Hematopoietic multipotent progenitor cell treated with erythropoietin and hydrocortisone succinate and interleukin-3 and kit ligand, for 17 days (in vitro differentiated cells): ENCODE measurements around the gene FUOM.
"Not testable (repeated sequence)": the region's sequence is repeated elsewhere in the genome, so short reads cannot be mapped to it uniquely, and the experiment has no call there.

Source experiments
- DNase-seq: peaks from one replicate; pipeline ENCODE4 v3.0.0-alpha.2; 2015; ENCODE audit warnings: low spot score

Gene FUOM

DNA sequence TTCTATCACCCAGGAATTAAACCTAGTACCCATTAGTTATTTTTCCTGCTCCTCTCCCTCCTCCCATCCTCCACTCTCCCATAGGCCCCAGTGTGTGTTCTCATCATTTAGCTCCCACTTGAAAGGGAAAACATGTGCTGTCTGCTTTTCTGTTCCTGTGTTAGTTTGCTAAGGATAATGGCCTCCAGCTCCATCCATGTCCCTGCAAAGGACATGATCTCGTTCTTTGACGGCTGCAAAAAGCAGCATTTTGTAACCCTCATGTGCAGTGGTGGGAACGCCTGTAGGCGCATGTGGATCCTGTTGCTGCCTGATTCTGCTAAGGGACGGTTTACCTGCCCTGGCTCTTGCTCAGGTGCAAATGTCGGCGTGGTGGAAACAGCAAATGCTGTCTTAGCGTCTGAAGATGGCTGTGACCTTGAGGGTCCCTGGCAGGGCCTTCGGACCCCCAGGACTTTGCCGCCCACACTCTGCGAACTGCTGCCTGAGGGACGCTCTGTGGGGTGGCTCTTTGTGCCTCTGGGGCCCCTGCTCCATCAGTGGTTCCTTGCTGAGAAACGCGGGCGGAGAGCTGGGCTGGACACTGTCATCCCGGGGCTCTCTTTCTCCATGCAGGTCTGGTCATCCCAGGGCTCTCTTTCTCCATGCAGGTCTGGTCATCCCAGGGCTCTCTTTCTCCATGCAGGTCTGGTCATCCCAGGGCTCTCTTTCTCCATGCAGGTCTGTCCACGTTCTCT lies 30.6 kb upstream of the FUOM start:
- no peak for DNase-seq

DNA sequence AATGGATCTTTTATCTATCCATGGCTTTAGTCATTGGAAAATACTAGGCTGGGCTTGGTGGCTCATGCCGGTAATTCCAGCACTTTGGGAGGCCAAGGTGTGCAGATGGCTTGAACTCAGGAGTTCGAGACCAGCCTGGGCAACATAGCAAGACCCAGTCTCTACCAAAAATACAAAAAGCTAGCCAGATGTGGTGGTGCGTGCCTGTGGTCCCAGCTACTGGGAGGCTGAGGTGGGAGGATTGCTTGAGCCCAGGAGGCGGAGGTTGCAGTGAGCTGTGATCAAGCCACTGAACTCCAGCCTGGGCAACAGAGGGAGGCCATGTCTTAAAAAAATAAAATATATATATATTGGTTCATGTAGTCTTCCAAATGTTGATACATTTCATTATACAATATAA lies 29.1 kb upstream of the FUOM start:
- not testable (repeated sequence) for DNase-seq

GRCh38 chr10:133385214-133385613 lies 27.4 kb upstream of the FUOM start:
- no peak for DNase-seq

- no peak for DNase-seq
Measured at GRCh38 chr10:133384071-133384470, 26.3 kb upstream of the FUOM start.

DNA sequence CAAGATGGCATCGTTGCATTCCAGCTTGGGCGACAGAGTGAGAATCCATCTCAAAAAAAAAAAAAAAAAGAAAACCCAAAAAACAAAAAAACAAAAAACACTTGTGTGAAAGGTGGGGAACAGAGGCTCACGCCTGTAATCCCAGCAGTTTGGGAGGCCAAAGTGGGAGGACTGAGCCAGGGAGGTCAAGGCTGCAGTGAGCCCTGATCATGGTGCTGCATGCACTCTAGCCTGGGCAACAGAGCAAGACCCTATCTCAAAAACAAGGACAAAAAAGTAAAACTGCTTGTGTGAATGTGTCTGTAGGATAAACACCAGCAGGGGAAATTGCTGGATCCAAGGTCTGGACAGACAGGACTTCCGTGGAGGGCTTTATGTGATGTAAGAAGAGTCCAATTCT lies 25.7 kb upstream of the FUOM start:
- DNase-seq: no peak

GRCh38 chr10:133381036-133381435 lies 23.2 kb upstream of the FUOM start:
- DNase-seq: no peak

DNA sequence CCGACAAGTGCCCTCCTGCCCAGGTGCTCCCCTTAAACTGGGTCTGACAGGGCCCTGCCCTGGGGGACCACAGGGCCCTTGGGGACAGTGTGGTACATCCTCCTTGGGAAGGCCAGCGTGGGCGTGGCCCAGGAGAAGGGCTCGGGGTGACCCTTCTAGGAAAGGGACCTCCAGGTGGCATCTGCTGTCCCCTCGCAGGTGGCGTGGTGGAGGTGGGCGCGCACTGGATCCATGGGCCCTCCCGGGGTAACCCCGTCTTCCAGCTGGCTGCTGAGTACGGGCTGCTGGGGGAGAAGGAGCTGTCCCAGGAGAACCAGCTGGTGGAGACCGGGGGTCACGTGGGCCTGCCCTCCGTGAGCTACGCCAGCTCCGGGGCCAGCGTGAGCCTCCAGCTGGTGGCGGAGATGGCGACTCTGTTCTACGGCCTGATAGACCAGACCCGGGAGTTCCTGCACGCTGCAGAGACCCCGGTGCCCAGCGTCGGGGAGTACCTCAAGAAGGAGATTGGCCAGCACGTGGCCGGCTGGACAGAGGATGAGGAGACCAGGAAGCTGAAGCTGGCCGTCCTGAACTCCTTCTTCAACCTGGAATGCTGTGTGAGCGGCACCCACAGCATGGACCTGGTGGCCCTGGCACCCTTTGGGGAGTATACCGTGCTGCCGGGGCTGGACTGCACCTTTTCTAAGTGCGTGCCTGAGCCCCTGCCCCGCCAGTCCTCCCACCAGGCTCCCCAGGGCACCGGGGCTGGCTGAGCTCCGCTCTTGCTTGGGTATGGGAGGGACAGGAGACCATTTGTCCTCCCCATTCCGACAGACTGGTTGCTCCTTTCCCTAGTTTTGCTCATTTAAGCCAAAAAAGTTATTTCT lies 22.2 kb upstream of the FUOM start:
- no peak for DNase-seq

DNA sequence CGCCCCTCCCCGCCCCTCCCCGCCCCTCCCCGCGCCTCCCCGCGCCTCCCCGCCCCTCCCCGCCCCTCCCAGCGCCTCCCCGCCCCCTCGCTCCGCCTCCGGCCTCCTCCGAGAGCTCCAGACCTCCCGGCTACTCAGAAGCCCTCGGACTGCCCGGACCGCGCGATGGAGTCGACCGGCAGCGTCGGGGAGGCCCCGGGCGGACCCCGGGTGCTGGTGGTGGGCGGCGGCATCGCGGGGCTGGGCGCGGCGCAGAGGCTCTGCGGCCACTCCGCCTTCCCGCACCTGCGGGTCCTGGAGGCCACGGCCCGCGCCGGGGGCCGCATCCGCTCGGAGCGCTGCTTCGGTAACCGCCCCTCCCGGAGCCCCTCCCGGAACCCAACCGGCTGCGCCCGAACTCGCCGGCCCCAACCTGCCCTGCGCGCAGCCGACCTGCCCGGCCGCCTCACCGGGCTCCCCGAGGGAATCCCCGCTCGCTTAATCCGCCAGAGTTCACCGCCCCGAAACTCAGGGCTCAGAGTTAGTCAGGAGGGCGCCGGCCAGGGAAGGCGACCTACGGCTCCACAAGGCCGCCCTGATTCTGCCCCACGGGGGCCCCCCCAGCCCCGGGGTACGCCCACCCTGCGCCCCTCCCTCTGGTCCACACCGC lies 21.5 kb upstream of the FUOM start, which contains the start of gene PAOX:
TSS of gene PAOX (plus strand) at position 111 of the 649 bp plus-strand sequence. CDS start at position 166, 55 bp downstream.
- peak; percentile 38 for DNase-seq

DNA sequence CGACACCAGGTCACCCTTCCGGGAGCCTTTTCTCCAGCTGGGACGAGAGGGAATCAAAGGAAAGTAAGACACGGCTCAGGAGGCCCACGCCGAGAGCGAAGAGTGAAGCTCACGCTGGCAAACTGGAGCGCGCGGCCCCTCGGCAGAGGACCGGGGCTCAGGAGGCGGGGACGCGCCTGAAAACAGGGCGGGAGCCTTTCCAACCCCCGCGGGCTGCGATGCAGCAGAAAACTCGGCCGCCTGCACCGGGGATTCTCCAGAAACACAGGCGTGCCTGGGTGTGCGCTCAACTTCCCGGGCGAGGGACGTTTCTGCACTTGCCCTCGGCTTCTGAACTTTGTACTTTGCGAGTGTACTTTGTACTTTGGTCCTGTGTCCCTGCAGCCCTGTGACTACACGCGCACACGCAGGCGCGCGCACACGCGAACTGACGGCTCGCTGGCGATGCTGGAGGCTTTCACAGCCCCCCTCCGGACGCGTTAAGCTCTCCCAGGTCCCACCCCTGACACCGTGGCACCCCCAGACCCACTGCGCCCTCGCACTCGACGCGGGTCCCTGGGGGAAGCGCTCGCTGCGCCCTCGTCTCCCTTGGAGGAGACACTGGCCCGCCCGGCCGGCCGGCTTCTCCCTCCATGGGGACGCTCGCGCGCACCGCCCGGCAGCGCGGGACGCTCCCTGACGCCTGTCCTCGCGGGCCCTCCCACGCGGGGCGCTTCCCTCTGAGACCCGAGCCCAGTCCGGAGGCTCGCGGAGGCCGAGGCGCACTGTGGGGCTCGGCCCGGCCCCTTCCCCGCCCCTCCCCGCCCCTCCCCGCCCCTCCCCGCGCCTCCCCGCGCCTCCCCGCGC lies 20.7 kb upstream of the FUOM start:
- DNase-seq: peak; percentile 42

DNA sequence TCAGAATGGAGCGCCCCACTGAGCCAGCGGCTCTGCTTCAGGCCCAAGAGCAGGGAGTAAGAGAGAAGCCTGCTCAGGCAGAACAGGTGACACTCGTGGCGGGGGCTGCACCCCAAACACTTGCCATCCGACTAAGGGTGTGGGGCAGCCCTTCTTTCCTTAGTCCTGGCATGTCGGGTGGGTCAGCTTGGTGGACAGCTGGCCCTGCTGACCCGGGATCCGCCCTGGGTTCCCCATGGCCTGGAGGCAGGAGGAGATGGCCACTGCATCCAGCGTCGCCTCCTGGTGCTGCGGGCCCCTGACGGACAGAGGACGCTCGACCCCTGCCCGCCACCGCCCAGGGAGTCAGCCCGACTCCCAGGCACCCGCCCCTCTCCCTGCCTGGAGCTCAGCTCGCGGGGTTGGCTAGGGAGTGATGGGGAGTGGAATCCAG lies 20.0 kb upstream of the FUOM start:
- DNase-seq: no peak

DNA sequence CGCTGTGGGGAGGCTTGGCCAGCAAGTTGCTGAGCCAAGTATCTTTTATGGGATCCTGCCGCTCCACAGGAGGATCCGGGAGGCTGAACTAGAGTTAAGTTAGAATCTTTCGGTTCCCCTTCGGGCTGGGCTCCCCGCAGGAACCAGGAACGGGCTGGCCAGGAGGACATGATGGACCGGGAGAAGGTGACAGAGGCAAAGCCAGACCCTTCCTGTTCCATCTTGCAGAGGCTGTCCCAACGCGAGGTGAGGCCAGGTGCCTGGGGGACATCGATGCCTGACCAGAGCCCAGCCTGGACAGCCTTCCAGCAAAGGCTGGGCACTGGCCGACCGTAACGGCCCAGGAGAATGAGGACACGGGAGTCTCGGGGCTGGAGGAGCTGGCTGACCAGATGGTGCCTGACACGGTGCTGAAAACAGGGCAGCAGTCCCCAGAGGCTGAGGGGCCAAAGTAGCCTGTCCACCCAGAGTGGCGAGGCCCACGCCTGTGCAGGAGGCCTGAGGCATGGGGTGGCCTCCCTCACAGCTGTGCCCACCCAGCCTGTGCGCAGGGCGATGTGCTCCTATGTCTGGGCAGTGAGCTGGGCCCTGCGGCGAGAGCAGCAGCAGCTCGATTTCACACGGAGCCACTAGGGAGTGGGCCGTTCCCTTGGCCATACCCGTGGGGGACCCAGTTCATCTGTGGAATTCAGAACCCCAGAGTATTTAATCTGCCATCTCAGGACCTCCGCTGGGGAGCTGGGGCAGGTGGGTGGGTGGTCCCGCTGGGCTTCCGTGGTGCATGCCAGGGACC lies 19.4 kb upstream of the FUOM start:
- no peak for DNase-seq

DNA sequence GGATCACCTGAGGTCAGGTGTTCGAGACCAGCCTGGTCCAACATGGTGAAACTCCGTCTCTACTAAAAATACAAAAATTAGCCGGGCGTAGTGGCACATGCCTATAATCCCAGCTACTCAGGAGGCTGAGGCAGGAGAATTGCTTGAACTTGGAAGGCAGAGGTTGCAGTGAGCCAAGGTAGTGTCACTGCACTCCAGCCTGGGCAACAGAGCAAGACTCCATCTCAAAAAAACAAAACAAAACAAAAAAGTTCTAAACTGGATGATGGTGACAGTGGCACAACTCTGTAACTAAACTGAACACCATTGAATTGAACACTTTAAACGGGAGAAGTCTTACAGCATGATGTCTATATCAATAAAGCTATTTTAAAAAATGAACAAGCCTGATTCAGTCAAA lies 18.4 kb upstream of the FUOM start:
- not testable (repeated sequence) for DNase-seq

DNA sequence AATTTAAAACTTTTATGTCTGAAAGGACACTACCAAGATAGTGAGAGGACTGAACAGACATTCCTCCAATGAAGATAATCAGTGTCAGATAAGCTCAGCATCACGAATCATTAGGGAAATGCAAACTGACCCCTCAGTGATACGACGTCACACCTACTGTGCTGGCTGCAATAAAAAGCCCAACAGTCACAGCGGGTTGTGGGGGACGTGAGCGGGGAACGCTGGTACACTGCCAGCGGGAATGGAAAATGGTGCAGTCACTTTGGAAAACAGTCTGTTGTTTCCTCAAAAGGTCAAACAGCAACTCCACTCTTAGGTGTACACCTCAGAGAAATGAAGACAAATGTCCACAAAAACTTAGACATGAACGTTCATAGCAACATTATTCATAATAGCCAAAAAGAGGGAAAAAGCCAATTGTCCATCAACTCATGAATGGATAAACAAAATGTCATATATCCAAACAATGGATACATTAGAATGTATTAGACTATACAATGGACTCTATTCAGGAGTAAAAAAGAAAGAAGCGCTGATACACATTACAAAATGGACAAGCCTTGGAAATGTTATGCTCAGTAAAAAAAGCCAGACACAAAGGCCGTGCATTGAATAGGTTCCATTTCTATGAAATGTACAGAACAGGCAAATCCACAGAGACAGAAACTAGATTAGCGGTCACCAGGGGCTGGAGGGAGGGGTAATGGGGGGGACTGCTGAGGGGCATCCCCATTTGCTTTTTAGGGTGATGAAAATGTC lies 17.7 kb upstream of the FUOM start:
- DNase-seq: no peak

DNA sequence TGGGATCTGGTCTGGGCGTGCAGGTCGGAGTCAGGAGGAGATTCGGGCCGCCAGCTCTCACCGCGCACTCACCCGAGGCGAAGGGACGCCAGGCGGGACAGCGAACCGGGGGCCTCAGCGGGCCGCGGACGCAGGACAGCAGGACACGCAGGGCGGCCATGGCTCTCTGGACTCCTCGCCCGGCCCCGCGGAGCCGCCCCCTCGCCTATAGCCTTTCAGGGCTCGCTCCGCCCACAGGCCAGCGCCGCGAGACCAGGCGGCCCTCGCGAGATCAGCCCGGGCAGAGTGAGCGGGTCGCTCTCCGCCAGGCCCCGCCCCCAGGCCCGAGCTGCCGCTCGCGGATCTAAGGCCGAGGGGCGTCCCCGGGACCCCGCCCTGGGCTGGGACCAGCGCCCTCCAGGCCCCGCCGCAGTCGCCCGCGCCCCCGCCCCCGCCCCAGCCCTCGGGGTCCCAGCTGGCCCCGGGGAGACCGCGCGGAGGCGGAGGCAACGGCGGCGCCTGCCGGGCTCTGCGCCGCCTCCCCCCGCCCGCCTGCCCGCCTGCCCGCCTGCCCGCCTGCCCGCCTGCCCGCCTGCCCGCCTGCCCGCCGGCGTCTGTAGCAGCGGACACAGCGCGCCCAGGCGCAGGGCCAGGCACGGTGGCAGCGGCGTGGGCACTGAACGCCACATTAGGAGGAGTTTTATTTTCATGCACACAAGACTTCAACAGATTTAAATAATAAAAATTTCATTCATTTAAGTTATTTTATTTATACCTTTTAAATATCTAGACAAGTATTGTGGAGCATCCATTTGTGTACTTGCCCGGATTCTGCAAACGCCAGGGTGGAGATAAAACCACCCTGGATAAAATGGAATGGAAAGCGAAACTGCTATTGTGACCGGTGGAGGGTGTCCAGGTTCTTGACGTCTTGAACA lies 15.6 kb upstream of the FUOM start, which contains the start of gene ECHS1:
TSS of gene ECHS1 (minus strand) at position 181 of the 917 bp plus-strand sequence. CDS start at position 160, 21 bp downstream.
- peak; percentile 88 for DNase-seq

- DNase-seq: no peak
Measured at GRCh38 chr10:133372507-133372906, 14.7 kb upstream of the FUOM start.

DNA sequence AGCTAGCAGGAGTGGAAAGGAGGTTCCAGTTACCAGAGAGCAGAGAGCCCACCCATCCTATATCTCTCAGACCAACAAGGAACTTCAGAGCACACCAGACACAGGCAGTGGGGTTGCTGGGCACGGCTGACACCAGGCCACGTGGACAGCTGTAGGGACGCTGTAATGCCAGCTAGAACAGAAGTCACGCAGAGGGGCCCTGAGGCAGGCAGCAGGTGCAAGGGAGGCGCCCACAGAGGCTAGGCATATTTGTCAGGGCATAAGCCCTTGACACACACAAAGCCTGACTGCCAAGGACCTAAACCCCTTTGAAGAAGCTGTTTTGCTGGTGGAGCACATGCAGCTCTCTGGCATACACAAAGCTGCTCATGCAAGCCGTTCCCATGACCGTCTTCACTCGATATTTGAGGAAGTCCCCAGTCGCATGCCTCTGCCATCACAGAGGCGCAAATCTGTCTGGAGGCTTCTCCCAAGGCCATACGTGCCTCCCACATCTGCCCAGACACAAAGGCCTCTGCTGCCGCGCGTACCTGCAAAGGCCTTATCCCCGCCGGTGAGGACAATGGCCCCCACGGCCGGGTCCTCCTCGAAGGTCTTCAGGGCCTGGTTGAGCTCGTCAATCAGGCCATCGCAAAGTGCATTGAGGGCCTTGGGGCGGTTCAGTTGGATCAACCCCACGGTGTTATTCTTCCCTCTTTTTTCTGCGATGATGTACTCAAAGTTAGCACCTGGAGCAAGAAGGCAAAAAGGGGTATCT lies 12.4 kb upstream of the FUOM start:
- no peak for DNase-seq

GRCh38 chr10:133368153-133368552 lies 10.3 kb upstream of the FUOM start:
- DNase-seq: no peak

DNA sequence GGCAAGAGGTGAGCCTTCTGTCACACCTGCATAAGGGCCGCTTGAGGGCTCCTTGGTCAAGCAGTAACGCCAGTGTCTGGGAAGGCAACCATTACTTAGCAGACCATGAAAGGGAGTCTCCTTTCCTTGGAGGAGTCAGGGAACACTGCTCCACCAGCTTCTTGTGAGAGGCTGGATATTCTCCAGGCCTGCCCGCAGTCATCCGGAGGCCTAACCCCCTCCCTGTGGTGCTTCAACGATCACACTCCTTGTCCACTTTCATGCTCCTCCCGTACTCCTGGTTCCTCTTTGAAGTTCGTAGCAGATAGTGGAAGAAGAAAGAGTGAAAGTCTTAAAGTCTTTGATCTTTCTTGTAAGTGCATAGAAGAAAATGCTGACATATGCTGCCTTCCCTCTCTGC lies 9.6 kb upstream of the FUOM start:
- DNase-seq: not testable (repeated sequence)
